WTC11 (cell line): ENCODE measurements around the gene PSMD3. TPM values are rescaled to one million over a fixed set of nuclear protein-coding genes. Genes with fewer than 3 reads are reported as not detected.

Experiments used
- ATAC-seq: fragments of 200-7000 bp; cut with Tn5 transposase; 2 replicates; pipeline ENCODE4 v1.10.0; 2021; ENCODE audit warnings: mild to moderate bottlenecking, moderate library complexity
- CTCF ChIA-PET: fragments of 300-600 bp; sonication (Branson Sonifier 250); formaldehyde crosslinking; loops from one replicate; lab custom pipeline; 2021; ENCODE audit warnings: antibody characterized with exemption; lab: Charles Lee
- POLR2A ChIA-PET: fragments of 350-600 bp; sonication (Branson Sonifier 250); formaldehyde crosslinking; loops from one replicate; lab custom pipeline; 2021; ENCODE audit warnings: antibody characterized with exemption; lab: Charles Lee
- DNase-seq: peaks from one replicate; pipeline ENCODE4 v3.0.0; 2021; ENCODE audit warnings: low spot score
- H3K27ac Mint-ChIP-seq: 2 replicates; pipeline ENCODE4 v1.8.0; 2021; ENCODE audit warnings: mixed read lengths
- H3K27me3 Mint-ChIP-seq: 2 replicates; pipeline ENCODE4 v1.8.0; 2021; ENCODE audit warnings: low read depth, mild to moderate bottlenecking, moderate library complexity, mixed read lengths
- H3K36me3 Mint-ChIP-seq: 2 replicates; pipeline ENCODE4 v1.8.0; 2021; ENCODE audit warnings: mixed read lengths
- H3K4me1 Mint-ChIP-seq: 2 replicates; pipeline ENCODE4 v1.8.0; 2022; ENCODE audit warnings: mixed read lengths
- H3K4me3 Mint-ChIP-seq: 2 replicates; pipeline ENCODE4 v1.8.0; 2021; ENCODE audit warnings: mild to moderate bottlenecking, moderate library complexity, mixed read lengths
- H3K9me3 Mint-ChIP-seq: 2 replicates; pipeline ENCODE4 v1.8.0; 2021; ENCODE audit warnings: mixed read lengths
- ATF1 ChIP-seq: sonication (generic); formaldehyde crosslinking; IDR thresholded peaks from 2 replicates; pipeline ENCODE4 v1.8.1; 2023; ENCODE audit warnings: mild to moderate bottlenecking, moderate library complexity, missing genetic modification reagents
- EMX1 ChIP-seq: fragments of 250-450 bp; sonication (Bioruptor Pico); IDR thresholded peaks from 2 replicates; pipeline ENCODE4 v1.8.0; 2021; ENCODE audit warnings: mild to moderate bottlenecking
- ERG ChIP-seq: fragments of 250-450 bp; sonication (Bioruptor Pico); IDR thresholded peaks from 2 replicates; pipeline ENCODE4 v1.8.0; 2021; ENCODE audit warnings: mild to moderate bottlenecking
- FOXJ3 ChIP-seq: sonication (generic); formaldehyde crosslinking; IDR thresholded peaks from 2 replicates; pipeline ENCODE4 v1.9.0; 2021; ENCODE audit warnings: missing genetic modification reagents, mild to moderate bottlenecking, borderline replicate concordance
- FOXK1 ChIP-seq: sonication (generic); formaldehyde crosslinking; IDR thresholded peaks from 2 replicates; pipeline ENCODE4 v1.8.0; 2022; ENCODE audit warnings: mild to moderate bottlenecking, moderate library complexity, missing genetic modification reagents
- GRHL2 ChIP-seq: fragments of 250-450 bp; sonication (Bioruptor Pico); IDR thresholded peaks from 2 replicates; pipeline ENCODE4 v1.8.0; 2022; ENCODE audit warnings: mild to moderate bottlenecking, moderate library complexity; ENCODE audit not compliant: insufficient replicate concordance, severe bottlenecking
- KAT7 ChIP-seq: sonication (generic); formaldehyde crosslinking; IDR thresholded peaks from 2 replicates; pipeline ENCODE4 v1.8.1; 2023; ENCODE audit warnings: missing genetic modification reagents, mild to moderate bottlenecking, borderline replicate concordance
- MYBL2 ChIP-seq: sonication (generic); formaldehyde crosslinking; IDR thresholded peaks from 2 replicates; pipeline ENCODE4 v1.8.1; 2023; ENCODE audit warnings: mild to moderate bottlenecking, moderate library complexity, missing genetic modification reagents
- NFYB ChIP-seq: sonication (generic); formaldehyde crosslinking; conservative IDR thresholded peaks from 2 replicates; pipeline ENCODE4 v1.8.0; 2022; ENCODE audit warnings: low read depth, missing genetic modification reagents
- PREB ChIP-seq: sonication (generic); formaldehyde crosslinking; IDR thresholded peaks from 2 replicates; pipeline ENCODE4 v1.8.1; 2022; ENCODE audit warnings: mild to moderate bottlenecking, missing genetic modification reagents, moderate library complexity, borderline replicate concordance
- PRRX2 ChIP-seq: fragments of 250-450 bp; sonication (Bioruptor Pico); IDR thresholded peaks from 2 replicates; pipeline ENCODE4 v1.8.0; 2021; ENCODE audit warnings: mild to moderate bottlenecking
- SMAD3 ChIP-seq: sonication (generic); formaldehyde crosslinking; IDR thresholded peaks from 2 replicates; pipeline ENCODE4 v1.8.0; 2022; ENCODE audit warnings: missing genetic modification reagents, mild to moderate bottlenecking, borderline replicate concordance
- TCF7 ChIP-seq: sonication (generic); formaldehyde crosslinking; IDR thresholded peaks from 2 replicates; pipeline ENCODE4 v1.8.0; 2022; ENCODE audit warnings: mild to moderate bottlenecking, low read depth, missing genetic modification reagents, moderate library complexity
- TEAD1 ChIP-seq: sonication (generic); formaldehyde crosslinking; IDR thresholded peaks from 2 replicates; pipeline ENCODE4 v1.8.0; 2022; ENCODE audit warnings: mild to moderate bottlenecking, missing genetic modification reagents
- TP53 ChIP-seq: sonication (generic); formaldehyde crosslinking; IDR thresholded peaks from 2 replicates; pipeline ENCODE4 v1.8.1; 2023; ENCODE audit warnings: mild to moderate bottlenecking, missing genetic modification reagents
- ZMAT4 ChIP-seq: fragments of 250-450 bp; sonication (Bioruptor Pico); IDR thresholded peaks from 2 replicates; pipeline ENCODE4 v1.9.0; 2021; ENCODE audit warnings: mild to moderate bottlenecking
- ZNF219 ChIP-seq: sonication (generic); formaldehyde crosslinking; IDR thresholded peaks from 2 replicates; pipeline ENCODE4 v1.8.0; 2023; ENCODE audit warnings: missing genetic modification reagents, mild to moderate bottlenecking, borderline replicate concordance
- ZNF281 ChIP-seq: sonication (generic); formaldehyde crosslinking; IDR thresholded peaks from 2 replicates; pipeline ENCODE4 v1.8.0; 2023; ENCODE audit warnings: mild to moderate bottlenecking, missing genetic modification reagents
- ZNF396 ChIP-seq: fragments of 250-450 bp; sonication (Bioruptor Pico); IDR thresholded peaks from 2 replicates; pipeline ENCODE4 v1.8.0; 2021; ENCODE audit warnings: mild to moderate bottlenecking, moderate library complexity, borderline replicate concordance
- total RNA-seq: library from RNA; stranded (reverse); gene quantifications from 3 replicates; pipeline ENCODE4 v1.2.3, GENCODE V29; 2021
- TF ChIP-seq, protein P1 (sequence below): sonication (generic); formaldehyde crosslinking; IDR thresholded peaks from 2 replicates; pipeline ENCODE4 v1.8.1; 2022; ENCODE audit warnings: low read depth, missing genetic modification reagents, borderline replicate concordance
- TF ChIP-seq, protein P2 (sequence below): sonication (generic); formaldehyde crosslinking; IDR thresholded peaks from 2 replicates; pipeline ENCODE4 v1.8.1; 2023; ENCODE audit warnings: mild to moderate bottlenecking, missing genetic modification reagents, moderate library complexity
- TF ChIP-seq, protein P3 (sequence below): sonication (generic); formaldehyde crosslinking; IDR thresholded peaks from 2 replicates; pipeline ENCODE4 v1.8.1; 2022; ENCODE audit warnings: mild to moderate bottlenecking, moderate library complexity, missing genetic modification reagents
- TF ChIP-seq, protein P4 (sequence below): sonication (generic); formaldehyde crosslinking; IDR thresholded peaks from 2 replicates; pipeline ENCODE4 v1.8.0; 2022; ENCODE audit warnings: mild to moderate bottlenecking, missing genetic modification reagents

Gene PSMD3
- total RNA-seq, 1 experiment from 2014 or later = 190 TPM

DNA sequence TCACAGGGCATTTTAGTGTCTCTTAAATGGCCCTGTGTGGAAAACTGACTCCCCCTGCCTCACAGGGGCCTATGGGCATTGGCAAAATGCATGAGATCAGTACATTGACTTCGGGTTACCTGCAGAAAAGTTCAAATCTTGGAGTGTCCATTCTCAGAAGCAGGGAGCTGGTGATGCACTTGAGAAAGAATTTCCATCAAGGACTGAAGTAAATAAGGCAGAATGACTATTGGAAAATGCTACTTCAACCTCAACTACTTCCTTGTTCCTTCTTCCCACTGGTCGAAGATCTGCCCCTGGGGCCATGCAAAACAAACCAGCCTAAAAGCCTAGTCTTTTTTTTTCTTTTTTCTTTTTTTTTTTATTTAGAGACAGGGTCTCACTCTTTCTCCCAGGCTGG, 31.6 kb upstream of the PSMD3 start (continued):
- TF ChIP-seq ATF1 (CRISPR knock-in tag) (no peak), ZMAT4 (CRISPR knock-in tag) (no peak), FOXJ3 (CRISPR knock-in tag) (no peak), PREB (CRISPR knock-in tag) (no peak), NFYB (CRISPR knock-in tag) (no peak), ZNF219 (CRISPR knock-in tag) (no peak), FOXK1 (CRISPR knock-in tag) (no peak), EMX1 (CRISPR knock-in tag) (no peak)

GRCh38 chr17:39950871-39951348, 29.7 kb upstream of the PSMD3 start:
- TF ChIP-seq TCF7 (CRISPR knock-in tag) (no peak), ZNF396 (CRISPR knock-in tag) (no peak), ZNF219 (CRISPR knock-in tag) (no peak), MYBL2 (CRISPR knock-in tag) (no peak), TEAD1 (CRISPR knock-in tag) (no peak), TP53 (CRISPR knock-in tag) (no peak), PRRX2 (CRISPR knock-in tag) (no peak), ERG (CRISPR knock-in tag) (no peak), KAT7 (CRISPR knock-in tag) (no peak), GRHL2 (CRISPR knock-in tag) (no peak), SMAD3 (CRISPR knock-in tag) (no peak), ZNF281 (no peak)
- TF ChIP-seq, protein P1, sequence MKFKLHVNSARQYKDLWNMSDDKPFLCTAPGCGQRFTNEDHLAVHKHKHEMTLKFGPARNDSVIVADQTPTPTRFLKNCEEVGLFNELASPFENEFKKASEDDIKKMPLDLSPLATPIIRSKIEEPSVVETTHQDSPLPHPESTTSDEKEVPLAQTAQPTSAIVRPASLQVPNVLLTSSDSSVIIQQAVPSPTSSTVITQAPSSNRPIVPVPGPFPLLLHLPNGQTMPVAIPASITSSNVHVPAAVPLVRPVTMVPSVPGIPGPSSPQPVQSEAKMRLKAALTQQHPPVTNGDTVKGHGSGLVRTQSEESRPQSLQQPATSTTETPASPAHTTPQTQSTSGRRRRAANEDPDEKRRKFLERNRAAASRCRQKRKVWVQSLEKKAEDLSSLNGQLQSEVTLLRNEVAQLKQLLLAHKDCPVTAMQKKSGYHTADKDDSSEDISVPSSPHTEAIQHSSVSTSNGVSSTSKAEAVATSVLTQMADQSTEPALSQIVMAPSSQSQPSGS (CRISPR knock-in tag) = no peak
- TF ChIP-seq, protein P2, sequence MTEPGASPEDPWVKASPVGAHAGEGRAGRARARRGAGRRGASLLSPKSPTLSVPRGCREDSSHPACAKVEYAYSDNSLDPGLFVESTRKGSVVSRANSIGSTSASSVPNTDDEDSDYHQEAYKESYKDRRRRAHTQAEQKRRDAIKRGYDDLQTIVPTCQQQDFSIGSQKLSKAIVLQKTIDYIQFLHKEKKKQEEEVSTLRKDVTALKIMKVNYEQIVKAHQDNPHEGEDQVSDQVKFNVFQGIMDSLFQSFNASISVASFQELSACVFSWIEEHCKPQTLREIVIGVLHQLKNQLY = no peak
- TF ChIP-seq, protein P3, sequence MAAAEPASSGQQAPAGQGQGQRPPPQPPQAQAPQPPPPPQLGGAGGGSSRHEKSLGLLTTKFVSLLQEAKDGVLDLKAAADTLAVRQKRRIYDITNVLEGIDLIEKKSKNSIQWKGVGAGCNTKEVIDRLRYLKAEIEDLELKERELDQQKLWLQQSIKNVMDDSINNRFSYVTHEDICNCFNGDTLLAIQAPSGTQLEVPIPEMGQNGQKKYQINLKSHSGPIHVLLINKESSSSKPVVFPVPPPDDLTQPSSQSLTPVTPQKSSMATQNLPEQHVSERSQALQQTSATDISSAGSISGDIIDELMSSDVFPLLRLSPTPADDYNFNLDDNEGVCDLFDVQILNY (CRISPR knock-in tag) = no peak
- TF ChIP-seq, protein P4, sequence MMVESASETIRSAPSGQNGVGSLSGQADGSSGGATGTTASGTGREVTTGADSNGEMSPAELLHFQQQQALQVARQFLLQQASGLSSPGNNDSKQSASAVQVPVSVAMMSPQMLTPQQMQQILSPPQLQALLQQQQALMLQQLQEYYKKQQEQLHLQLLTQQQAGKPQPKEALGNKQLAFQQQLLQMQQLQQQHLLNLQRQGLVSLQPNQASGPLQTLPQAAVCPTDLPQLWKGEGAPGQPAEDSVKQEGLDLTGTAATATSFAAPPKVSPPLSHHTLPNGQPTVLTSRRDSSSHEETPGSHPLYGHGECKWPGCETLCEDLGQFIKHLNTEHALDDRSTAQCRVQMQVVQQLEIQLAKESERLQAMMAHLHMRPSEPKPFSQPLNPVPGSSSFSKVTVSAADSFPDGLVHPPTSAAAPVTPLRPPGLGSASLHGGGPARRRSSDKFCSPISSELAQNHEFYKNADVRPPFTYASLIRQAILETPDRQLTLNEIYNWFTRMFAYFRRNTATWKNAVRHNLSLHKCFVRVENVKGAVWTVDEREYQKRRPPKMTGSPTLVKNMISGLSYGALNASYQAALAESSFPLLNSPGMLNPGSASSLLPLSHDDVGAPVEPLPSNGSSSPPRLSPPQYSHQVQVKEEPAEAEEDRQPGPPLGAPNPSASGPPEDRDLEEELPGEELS (CRISPR knock-in tag) = no peak
- Mint-ChIP-seq H3K27me3 (peaks cover 17% of the 10 kb centered on the region), H3K9me3 (no peaks in the 10 kb centered on the region), H3K4me3 (no peak overlapping the region), H3K36me3 (no peaks in the 10 kb centered on the region), H3K27ac (no peak overlapping the region), H3K4me1 (peaks cover 28% of the 10 kb centered on the region)
- CTCF ChIA-PET = interaction anchor here (0.5 to 2.3 kb wide), 5 partner anchors 8 to 197 kb away, joined by 3 to 8 read pairs (median 5); no protein-coding TSS in a partner anchor
- DNase-seq (no peak), ATAC-seq (no peak)
- POLR2A ChIA-PET = interaction anchor here (0.6 kb wide), 1 partner anchor 11 kb away, joined by 3 read pairs; no protein-coding TSS in a partner anchor
